HepG2 (cell line): ENCODE measurements around the gene CD2AP. TPM values are rescaled to one million over a fixed set of nuclear protein-coding genes. Genes with fewer than 3 reads are reported as not detected.
A peak's percentile ranks its signal among the peaks of the same experiment; 100 is the strongest.

Experiments used
- ATAD3A ChIP-seq: sonication (generic); formaldehyde crosslinking; IDR thresholded peaks from 2 replicates; pipeline ENCODE4 v1.4.0; 2020; ENCODE audit warnings: missing genetic modification reagents
- CHCHD3 ChIP-seq: sonication (generic); formaldehyde crosslinking; IDR thresholded peaks from 2 replicates; pipeline ENCODE4 v1.8.0; 2022; ENCODE audit warnings: mild to moderate bottlenecking, missing genetic modification reagents, moderate library complexity
- DMAP1 ChIP-seq: IDR thresholded peaks from 2 replicates; pipeline ENCODE4 v1.6.1; 2016
- FOSL1 ChIP-seq: sonication (generic); formaldehyde crosslinking; IDR thresholded peaks from 2 replicates; pipeline ENCODE4 v1.9.0; 2021; ENCODE audit warnings: missing genetic modification reagents, borderline replicate concordance
- GATAD2A ChIP-seq: IDR thresholded peaks from 2 replicates; pipeline ENCODE4 v1.6.1; 2016
- GPN1 ChIP-seq: sonication (generic); formaldehyde crosslinking; IDR thresholded peaks from 2 replicates; pipeline ENCODE4 v1.5.1; 2020; ENCODE audit warnings: missing genetic modification reagents, borderline replicate concordance
- KMT2A ChIP-seq: sonication (generic); formaldehyde crosslinking; IDR thresholded peaks from 2 replicates; pipeline ENCODE4 v1.4.0; 2020; ENCODE audit warnings: missing genetic modification reagents
- RFXAP ChIP-seq: sonication (generic); formaldehyde crosslinking; IDR thresholded peaks from 2 replicates; pipeline ENCODE4 v1.4.0; 2020; ENCODE audit warnings: missing genetic modification reagents, borderline replicate concordance
- SMAD1 ChIP-seq: sonication (generic); formaldehyde crosslinking; IDR thresholded peaks from 2 replicates; pipeline ENCODE4 v1.4.0; 2020; ENCODE audit warnings: missing genetic modification reagents, low read depth, mild to moderate bottlenecking, borderline replicate concordance
- SRY ChIP-seq: sonication (generic); formaldehyde crosslinking; IDR thresholded peaks from 2 replicates; pipeline ENCODE4 v1.8.0; 2022; ENCODE audit warnings: mild to moderate bottlenecking, missing genetic modification reagents
- TFAP4 ChIP-seq: sonication (generic); IDR thresholded peaks from 2 replicates; pipeline ENCODE4 v1.6.1; 2016; ENCODE audit warnings: low read depth, borderline replicate concordance
- YY1 ChIP-seq: IDR thresholded peaks from 2 replicates; pipeline ENCODE4 v1.6.1; 2011; ENCODE audit warnings: low read length, low read depth, moderate library complexity, mild to moderate bottlenecking; ENCODE audit not compliant: insufficient read depth, insufficient replicate concordance
- ZFP62 ChIP-seq: sonication (generic); formaldehyde crosslinking; IDR thresholded peaks from 2 replicates; pipeline ENCODE4 v1.4.0; 2020; ENCODE audit warnings: missing genetic modification reagents
- ZNF235 ChIP-seq: sonication (generic); formaldehyde crosslinking; IDR thresholded peaks from 2 replicates; pipeline ENCODE4 v1.8.1; 2023; ENCODE audit warnings: mild to moderate bottlenecking, missing genetic modification reagents, borderline replicate concordance
- ZNF251 ChIP-seq: sonication (generic); formaldehyde crosslinking; IDR thresholded peaks from 2 replicates; pipeline ENCODE4 v1.9.0; 2021; ENCODE audit warnings: mild to moderate bottlenecking, missing genetic modification reagents
- ZNF275 ChIP-seq: sonication (generic); formaldehyde crosslinking; IDR thresholded peaks from 2 replicates; pipeline ENCODE4 v1.8.0; 2022; ENCODE audit warnings: missing genetic modification reagents, mild to moderate bottlenecking, inconsistent platforms, borderline replicate concordance
- ZNF576 ChIP-seq: sonication (generic); formaldehyde crosslinking; IDR thresholded peaks from 2 replicates; pipeline ENCODE4 v1.4.0; 2020; ENCODE audit warnings: mild to moderate bottlenecking, missing genetic modification reagents
- ZNF883 ChIP-seq: sonication (generic); formaldehyde crosslinking; IDR thresholded peaks from 2 replicates; pipeline ENCODE4 v1.5.1; 2020; ENCODE audit warnings: mild to moderate bottlenecking, missing genetic modification reagents; ENCODE audit errors: not compliant biosample characterization
- polyA plus RNA-seq, 8 experiments: library from polyadenylated mRNA; depleted of rRNA in 3 of 8; stranded (reverse) in 7 of 8; unstranded in 1 of 8; fragments of >200 nt; fragmentation: Illumina TruSeq in 4 of 8; extraction: Trizol in 4 of 8; gene quantifications; 2 replicates each; pipeline versions ENCODE4 v1.2.1 to v1.2.3, GENCODE V29; 2011 to 2016; ENCODE audit warnings: low read depth in 4 of 8, missing spikeins in 1 of 8, mixed read lengths in 1 of 8; ENCODE audit not compliant: insufficient read depth in 1 of 8
- total RNA-seq, 5 experiments: library from RNA; depleted of rRNA; stranded (reverse); fragments of >200 nt; fragmentation: Illumina TruSeq; extraction: Trizol; gene quantifications; 2 replicates each; pipeline ENCODE4 v1.2.3, GENCODE V29; 2016; ENCODE audit warnings: low read depth in 1 of 5
- TF ChIP-seq, protein P1 (sequence below): sonication (generic); formaldehyde crosslinking; IDR thresholded peaks from 2 replicates; pipeline ENCODE4 v1.4.0; 2020; ENCODE audit warnings: missing genetic modification reagents, borderline replicate concordance
- TF ChIP-seq, protein P2 (sequence below): fragments of 450-650 bp; IDR thresholded peaks from 2 replicates; pipeline ENCODE4 v1.6.1; 2016

Gene CD2AP
- total and polyA plus RNA-seq, 2 of the 13 experiments (the other 11 are each of a cell fraction or from before 2014, with no cell fraction given): 8.6 to 31.9 TPM

GRCh38 chr6:47478233-47479139, 897 bp downstream of the CD2AP start (continued):
- TF ChIP-seq ZNF883 (CRISPR knock-in tag) (peak; percentile 60), YY1 (no peak), DMAP1 (no peak), FOSL1 (CRISPR knock-in tag) (no peak), SRY (no peak), ZNF235 (CRISPR knock-in tag) (0 out of 2 replicates have a peak, but pooled peaks have one; percentile 3), GATAD2A (CRISPR knock-in tag) (peak; percentile 10; the same call in 1 of the 2 replicates), ZNF275 (CRISPR knock-in tag) (no peak), RFXAP (no peak), KMT2A (peak; percentile 29; the same call in 1 of the 2 replicates), CHCHD3 (CRISPR knock-in tag) (no peak), ATAD3A (CRISPR knock-in tag) (no peak), ZFP62 (CRISPR knock-in tag) (no peak), GPN1 (CRISPR knock-in tag) (no peak), TFAP4 (no peak), ZNF251 (CRISPR knock-in tag) (no peak), SMAD1 (no peak), ZNF576 (CRISPR knock-in tag) (no peak)
- TF ChIP-seq, protein P1, sequence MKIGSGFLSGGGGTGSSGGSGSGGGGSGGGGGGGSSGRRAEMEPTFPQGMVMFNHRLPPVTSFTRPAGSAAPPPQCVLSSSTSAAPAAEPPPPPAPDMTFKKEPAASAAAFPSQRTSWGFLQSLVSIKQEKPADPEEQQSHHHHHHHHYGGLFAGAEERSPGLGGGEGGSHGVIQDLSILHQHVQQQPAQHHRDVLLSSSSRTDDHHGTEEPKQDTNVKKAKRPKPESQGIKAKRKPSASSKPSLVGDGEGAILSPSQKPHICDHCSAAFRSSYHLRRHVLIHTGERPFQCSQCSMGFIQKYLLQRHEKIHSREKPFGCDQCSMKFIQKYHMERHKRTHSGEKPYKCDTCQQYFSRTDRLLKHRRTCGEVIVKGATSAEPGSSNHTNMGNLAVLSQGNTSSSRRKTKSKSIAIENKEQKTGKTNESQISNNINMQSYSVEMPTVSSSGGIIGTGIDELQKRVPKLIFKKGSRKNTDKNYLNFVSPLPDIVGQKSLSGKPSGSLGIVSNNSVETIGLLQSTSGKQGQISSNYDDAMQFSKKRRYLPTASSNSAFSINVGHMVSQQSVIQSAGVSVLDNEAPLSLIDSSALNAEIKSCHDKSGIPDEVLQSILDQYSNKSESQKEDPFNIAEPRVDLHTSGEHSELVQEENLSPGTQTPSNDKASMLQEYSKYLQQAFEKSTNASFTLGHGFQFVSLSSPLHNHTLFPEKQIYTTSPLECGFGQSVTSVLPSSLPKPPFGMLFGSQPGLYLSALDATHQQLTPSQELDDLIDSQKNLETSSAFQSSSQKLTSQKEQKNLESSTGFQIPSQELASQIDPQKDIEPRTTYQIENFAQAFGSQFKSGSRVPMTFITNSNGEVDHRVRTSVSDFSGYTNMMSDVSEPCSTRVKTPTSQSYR (CRISPR knock-in tag): peak; percentile 71; the same call in 1 of the 2 replicates
- TF ChIP-seq, protein P2, sequence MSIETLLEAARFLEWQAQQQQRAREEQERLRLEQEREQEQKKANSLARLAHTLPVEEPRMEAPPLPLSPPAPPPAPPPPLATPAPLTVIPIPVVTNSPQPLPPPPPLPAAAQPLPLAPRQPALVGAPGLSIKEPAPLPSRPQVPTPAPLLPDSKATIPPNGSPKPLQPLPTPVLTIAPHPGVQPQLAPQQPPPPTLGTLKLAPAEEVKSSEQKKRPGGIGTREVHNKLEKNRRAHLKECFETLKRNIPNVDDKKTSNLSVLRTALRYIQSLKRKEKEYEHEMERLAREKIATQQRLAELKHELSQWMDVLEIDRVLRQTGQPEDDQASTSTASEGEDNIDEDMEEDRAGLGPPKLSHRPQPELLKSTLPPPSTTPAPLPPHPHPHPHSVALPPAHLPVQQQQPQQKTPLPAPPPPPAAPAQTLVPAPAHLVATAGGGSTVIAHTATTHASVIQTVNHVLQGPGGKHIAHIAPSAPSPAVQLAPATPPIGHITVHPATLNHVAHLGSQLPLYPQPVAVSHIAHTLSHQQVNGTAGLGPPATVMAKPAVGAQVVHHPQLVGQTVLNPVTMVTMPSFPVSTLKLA: no peak
